HG03521 (cell line): ENCODE measurements around the gene OMG.
"Not testable (repeated sequence)": the region's sequence is repeated elsewhere in the genome, so short reads cannot be mapped to it uniquely, and the experiment has no call there.

Experiments
- ATAC-seq: cut with Tn5 transposase; IDR thresholded peaks from one replicate; pipeline ENCODE4 v1.9.1; 2021; ENCODE audit warnings: mild to moderate bottlenecking, moderate library complexity; ENCODE audit not compliant: unreplicated experiment

Gene OMG, protein sequence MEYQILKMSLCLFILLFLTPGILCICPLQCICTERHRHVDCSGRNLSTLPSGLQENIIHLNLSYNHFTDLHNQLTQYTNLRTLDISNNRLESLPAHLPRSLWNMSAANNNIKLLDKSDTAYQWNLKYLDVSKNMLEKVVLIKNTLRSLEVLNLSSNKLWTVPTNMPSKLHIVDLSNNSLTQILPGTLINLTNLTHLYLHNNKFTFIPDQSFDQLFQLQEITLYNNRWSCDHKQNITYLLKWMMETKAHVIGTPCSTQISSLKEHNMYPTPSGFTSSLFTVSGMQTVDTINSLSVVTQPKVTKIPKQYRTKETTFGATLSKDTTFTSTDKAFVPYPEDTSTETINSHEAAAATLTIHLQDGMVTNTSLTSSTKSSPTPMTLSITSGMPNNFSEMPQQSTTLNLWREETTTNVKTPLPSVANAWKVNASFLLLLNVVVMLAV

DNA sequence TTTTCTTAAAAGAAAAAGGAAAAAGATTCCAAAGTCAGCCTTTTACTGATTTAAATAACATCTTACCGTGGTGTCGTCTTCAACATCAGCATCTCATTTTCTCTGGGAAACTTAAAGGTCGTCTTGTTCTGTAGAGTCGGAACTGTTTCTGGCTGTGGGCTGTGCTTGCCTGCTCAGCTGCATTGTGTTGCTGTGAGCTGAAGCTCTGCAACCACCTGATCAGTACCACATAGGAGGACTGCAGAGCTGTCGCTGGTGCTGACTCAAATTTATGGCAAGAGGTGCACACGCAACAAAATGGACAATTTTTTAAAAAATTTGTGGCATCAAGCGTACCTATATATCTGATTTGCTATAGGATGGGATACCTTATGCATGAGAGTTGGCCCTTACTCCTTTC is at the start of gene OMG:
Gene OMG (minus strand): TSS at position 150 of the 400 bp plus-strand sequence. CDS start 908 bp downstream, outside the sequence.
- ATAC-seq, result no peak

DNA sequence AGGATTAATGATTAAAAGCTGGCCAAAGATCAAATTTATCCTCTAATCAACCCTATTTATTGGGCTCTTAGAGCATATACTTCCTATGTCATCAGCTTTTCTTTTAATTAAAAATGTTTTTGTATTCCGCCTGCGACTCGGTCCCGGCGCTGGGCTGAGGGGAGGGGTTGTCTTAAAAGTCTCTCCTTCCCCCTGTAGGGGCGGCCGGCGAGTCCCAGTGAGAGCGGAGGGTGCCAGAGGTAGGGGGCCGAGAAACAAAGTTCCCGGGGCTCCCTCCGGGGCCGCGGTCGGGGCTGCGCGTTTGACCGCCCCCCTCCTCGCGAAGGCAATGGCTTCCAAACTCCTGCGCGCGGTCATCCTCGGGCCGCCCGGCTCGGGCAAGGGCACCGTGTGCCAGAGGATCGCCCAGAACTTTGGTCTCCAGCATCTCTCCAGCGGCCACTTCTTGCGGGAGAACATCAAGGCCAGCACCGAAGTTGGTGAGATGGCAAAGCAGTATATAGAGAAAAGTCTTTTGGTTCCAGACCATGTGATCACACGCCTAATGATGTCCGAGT is 48.2 kb upstream of the OMG start:
- not testable (repeated sequence) for ATAC-seq

DNA sequence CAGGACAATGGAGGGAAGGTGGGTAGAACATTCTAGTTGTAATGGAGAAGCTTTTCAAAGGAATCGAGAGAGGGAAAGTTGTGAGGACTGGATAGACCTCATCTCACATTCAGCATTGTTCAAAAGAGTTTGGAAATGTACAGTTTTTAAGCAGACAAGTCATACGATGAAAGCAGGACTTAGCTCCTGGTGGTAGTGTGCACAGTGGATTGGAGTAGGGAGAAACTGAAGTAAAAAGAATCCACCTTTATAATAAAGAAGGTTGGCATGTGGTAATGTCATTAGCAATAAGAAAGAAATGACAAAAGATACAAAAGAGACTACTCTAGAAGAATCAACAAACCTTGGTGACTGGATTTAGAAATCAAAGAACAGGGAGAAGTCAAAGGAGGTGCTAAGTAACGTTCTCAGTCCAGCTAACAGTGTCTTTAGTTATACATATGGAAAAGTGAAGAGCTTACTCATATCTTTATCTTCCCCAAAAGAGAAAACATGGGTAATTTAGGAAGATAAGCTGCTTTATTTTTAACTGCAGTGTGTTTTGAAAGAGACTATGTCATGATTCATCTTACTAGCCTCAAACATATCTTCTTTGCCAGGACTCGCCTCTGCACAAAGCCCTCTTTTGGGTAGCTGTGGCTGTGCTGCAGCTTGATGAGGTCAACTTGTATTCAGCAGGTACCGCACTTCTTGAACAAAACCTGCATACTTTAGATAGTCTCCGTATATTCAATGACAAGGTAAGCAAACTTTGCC is 43.0 kb upstream of the OMG start:
- no peak for ATAC-seq

DNA sequence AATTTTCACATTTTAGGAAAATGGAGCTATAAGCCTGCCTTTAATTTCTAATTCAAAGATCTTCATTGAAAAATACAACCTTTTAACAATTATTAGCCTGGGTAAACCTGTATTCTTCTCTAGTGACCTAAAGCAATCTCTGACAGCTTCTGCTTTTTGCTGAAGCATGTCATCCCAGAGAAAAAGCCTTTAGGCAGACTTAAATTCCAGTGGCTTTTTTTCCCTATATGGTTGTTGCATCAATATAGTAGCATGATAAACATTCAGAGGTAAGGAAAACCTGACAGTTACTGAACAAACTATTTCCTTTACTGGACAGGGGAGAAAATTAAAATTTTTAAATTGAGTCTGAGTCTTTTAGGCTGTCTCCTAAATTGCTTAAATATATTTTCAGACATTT is 32.2 kb upstream of the OMG start:
- no peak for ATAC-seq

DNA sequence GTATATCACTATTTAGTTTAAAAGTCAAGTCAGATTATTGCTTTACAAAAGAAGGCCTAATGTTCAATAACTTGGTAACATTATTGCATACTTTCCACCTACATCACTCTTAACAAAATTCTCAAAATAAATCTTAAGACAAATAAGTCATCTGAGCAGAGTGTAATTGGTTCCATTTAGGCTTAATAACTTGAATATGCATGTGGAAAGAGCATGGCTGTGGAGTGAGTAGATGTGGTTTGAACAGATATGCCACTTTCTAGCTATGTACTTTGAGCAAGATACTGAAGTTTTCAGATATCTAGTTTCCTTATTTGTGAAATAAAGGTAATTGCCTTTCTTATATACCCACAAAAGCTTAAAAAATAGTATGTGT is 31.1 kb upstream of the OMG start:
- ATAC-seq, result no peak

DNA sequence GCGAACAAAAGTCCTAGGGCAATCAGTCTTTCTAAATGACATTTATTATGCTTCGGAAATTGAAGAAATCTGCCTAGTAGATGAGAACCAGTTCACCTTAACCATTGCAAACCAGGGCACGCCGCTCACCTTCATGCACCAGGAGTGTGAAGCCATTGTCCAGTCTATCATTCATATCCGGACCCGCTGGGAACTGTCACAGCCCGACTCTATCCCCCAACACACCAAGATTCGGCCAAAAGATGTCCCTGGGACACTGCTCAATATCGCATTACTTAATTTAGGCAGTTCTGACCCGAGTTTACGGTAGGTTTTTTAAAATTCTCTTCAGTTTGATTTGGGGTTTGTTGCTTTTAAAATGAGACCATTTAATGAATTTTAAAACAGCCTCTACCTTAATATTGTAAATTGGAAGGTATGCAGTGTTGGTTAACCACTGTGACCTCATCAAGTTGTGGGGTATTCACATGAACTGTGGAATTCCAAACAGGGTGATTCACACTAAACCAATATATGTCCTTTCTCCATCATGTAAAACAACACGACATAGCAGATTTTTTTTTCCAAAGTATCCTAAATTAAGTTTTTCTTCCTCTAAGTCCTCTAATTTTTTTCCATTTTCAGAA is 30.6 kb upstream of the OMG start:
- no peak for ATAC-seq

DNA sequence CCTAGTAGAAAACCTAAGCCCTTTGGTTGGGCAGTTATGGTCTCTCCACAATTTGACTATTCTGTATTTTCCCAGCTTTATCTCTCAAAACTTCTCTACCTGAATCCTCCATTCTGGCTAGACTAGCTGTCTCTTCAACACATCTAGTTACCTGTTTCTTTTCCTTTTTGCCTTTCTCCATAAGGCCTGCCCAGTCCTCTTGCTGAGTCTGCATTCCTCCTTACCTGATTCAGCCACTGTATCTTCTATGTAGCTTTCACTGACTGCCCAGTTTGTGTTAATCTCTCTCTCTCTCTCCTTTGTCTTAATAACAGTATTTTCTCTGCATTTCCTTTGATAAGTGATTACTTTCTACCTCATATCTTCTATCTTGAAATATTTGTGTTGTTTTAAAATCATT is 26.5 kb upstream of the OMG start:
- no peak for ATAC-seq

DNA sequence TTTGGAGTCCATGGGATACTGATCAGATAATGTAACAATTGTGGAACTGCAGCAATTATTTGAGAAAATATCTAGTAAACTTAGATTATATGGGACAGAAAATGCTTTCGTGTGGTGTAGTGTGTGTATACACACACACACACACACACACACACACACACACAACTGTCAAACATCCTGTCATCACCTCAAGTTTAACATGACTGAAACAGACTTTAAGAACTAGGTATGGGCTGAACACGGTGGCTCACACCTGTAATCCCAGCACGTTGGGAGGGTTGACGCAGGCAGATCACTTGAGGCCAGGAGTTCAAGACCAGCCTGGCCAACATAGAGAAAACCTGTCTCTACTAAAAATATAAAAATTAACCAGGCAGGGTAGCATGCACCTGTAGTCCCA is 24.9 kb upstream of the OMG start:
- ATAC-seq, result no peak

DNA sequence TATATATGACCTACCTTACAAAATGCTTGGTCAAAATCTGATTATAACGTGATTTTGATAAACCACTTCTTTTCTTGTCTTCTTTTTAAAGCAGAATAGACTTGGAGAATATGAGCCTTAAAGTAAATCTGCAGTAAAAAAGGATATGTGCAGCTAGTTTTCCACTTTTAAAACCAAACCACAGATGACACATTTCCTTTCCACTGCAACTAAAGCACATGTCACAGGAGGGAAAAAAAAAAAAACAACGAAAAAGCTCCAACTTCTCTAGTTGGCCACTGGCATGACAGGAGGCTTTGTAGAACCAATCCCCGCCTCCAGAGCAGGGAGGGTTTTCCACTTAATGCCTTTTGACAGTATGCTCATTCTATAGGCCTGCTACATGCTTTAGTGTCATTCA is 24.4 kb upstream of the OMG start, which contains the start of gene EVI2A:
Gene EVI2A (minus strand): TSS at position 142 of the 400 bp plus-strand sequence. CDS start 2,609 bp downstream, outside the sequence.
- peak; percentile 29 for ATAC-seq

DNA sequence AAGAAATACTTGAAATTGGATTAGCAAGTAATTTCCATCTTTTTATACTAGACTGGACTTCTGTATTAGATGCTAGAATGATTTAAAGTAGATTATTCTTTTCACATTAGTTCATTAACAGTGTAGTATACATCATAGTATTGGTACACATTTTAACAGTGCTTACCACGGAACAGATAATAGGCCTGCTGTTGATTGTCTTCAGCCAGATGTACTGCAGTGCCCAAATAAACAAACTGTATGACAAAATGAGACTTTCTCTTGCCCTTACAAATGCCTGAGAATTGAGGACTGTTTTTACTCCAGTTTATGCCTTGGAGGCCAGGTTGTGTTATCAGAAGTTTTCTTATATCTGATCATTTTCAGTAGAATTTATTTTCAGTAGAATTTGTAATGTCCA is 23.8 kb upstream of the OMG start:
- no peak for ATAC-seq

DNA sequence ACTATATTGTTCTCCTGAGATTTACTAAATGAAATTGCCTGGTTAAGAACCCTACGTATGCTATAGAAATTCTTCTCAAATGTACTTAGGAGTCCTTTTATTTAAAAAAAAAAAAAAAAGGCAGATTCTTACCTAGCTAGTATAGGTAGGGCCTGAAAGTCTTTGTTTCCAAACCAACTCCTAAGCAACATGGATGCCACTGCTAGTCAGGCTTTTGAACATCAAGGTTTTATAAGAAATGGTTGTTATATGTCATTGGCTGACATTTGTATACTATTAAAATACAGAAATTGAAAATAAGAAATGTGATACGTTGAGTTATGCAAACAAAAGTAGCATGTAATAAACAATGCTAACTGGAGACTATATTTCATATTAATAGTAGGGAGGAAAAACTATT is 23.2 kb upstream of the OMG start:
- no peak for ATAC-seq

DNA sequence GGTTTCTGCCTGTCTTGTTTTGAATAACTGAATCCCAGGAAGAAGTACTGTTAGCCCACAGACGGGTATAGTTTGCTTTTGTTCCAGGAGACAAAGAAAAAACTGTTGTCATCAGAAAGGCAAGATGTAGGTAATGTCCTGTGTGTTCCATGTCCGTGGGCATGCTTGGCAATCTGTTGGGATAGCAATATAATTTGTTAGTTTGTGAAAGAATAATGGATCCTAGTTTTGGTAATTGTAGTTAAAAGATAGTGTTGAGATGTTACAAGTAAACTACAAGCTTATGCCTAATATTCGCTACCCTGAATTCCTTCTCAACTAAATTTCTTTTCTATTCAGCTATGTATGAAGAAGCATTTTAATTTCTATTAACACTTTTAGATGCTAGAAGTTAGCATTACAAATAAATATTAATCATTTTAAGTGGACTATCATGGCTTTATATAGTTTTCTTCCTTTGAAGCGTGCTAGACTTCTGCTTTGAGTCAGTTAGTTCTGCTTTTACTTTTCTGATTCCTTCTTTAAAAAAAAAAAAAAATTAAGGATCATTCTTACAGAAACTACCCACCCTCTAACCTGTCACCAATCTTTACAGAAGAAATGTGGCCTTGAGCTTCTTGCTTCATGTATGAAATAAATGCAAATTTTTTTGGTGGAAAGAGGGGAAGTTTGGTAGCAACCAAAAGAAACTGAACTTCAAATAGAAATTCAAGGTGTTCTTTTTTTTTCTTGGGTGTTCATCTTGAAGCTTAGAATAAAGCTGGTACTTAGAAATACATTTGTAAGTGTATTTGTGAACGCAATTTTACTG is 22.0 kb upstream of the OMG start:
- no peak for ATAC-seq

DNA sequence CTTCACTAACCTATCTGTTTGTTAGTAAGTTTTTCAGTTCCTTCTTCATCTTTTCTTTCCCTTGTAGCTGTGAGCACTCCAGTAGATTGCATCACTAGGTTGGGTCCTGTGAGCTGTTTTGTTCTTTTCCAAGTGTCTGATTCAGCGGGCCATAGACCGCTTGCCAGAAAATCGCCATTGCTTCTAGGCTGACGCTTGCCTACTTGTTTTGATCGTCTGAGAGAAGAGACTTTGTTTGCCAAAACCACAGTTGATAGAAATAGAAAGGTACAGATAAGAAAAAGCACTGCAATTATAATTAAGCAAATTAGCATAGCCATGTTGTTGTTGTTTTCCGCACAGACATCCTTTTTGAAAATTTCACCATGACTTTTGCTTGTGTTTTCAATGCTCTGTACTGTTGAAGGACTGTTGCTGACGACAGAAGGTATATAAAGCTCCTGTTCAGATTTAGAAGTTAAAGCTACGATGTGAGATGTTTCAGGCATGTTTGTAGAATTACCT is 21.3 kb upstream of the OMG start:
- no peak for ATAC-seq

DNA sequence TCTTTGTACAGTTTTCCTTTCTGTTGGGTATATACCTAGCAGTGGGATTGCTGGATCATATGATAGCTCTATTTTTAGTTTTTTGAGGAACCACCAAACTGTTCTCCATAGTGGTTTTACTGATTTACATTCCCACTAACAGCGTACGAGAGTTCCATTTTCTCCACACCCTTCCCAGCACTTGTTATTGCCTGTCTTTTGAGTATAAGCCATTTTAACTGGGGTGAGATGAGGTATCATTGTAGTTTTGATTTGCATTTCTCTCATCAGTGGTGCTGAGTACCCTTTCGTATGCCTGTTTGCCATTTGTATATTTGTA is 17.7 kb upstream of the OMG start:
- no peak for ATAC-seq

DNA sequence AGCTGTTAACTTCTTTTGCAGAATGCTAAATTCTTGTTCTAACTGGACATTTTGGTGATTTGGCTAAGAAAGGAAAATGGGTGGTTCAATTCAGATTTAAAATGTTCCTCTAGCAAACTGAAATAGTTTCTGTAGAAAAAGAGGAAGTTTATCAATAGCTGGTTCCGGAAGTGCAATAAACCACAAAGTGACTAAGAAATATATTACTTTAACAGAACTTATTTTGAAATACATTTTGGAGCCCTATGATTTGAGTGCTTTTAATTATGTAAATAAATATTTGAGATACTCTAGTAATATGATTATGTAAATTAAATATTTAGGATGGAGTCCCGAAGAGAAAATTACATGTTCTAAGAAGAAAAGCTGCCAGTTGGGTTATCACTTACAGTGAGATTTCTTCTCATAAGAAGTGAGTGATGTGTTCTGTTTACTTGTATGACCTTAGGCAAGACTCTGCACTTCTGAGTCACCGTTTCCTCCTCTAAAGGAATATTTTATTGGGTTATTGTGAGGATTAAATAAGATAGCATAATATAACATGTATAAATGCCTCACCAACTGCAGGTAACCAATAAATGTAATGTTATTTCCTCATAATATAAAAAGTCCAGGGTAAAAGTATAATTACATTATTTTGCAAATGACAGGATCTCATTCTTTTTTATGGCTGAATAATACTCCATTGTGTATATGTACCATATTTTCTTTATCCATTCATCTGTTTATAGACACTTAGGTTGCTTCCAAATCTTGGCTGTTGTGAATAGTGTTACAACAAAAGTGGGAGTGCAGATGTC is 17.1 kb upstream of the OMG start, which contains the start of gene EVI2B:
Gene EVI2B (minus strand): TSS at position 73 of the 800 bp plus-strand sequence. CDS start 8,445 bp downstream, outside the sequence.
- ATAC-seq, result no peak

DNA sequence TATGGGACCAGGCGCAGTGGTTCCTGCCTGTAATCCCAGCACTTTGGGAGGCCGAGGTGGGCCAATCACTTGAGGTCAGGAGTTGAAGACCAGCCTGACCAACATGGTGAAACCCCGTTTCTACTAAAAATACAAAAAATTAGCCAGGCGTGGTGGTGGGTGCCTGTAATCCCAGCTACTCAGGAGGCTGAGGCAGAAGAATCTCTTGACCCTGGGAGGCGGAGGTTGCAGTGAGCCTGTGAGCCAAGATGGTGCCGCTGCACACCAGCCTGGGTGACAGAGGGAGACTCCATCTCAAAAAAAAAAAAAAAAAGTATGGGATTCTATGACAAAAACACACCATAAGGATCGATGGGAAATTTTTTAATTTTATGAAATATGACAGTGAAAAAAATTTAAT is 15.2 kb upstream of the OMG start:
- ATAC-seq, result not testable (repeated sequence)

DNA sequence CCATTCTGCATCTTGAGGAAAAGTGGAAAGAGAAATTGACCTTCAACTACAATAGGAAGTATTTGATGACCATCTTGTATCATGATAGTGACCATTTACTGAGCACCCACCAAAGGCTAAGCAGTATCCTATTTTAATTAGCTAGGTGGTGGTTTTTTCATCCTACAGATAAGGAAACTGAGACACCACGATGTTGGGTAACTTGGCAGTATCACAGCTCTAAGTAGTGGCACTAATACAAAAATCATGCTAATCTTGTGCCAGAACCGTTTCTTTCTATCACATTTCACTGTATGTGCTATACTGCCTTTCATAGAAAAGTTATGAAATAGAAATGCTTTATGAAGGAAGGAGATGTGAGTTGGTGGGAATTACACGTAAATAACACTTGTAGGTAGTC is 14.5 kb upstream of the OMG start:
- ATAC-seq, result no peak

DNA sequence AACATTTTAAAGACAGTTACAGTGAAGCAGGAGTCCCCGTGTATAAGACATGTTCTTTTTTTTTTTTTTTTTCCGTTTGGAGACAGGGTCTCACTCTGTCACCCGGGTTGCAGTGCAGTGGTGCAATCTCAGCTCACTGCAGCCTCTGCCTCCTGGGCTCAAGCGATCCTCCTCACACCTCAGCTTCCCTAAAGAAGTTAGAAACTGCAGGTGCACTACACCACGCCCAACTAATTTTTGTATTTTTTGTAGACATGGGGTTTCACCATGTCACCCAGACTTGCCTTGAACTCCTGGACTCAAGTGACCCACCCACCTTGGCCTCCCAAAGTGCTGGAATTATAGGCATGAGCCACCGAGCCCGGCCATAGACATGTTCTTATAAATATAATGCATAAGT is 13.8 kb upstream of the OMG start:
- ATAC-seq, result no peak

DNA sequence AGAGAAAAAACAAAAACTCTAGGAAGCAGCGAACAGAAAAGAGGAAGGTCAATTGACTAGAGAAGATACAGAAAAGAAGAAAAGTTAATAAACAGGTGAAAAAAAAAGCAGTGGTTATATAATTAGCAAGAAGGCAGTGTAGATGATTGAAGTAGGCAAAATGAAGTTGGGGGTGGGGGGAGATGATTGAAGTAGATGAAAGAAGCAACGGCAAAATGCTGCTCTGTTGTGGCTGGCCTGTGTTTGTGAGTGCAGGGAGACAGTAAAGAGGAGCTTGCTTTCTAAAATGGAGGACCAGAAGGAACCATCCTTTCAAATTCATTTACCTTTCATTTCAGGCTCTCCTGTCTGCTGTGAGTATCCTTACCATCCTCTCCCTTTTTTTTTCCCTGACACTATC is 13.2 kb upstream of the OMG start:
- no peak for ATAC-seq

DNA sequence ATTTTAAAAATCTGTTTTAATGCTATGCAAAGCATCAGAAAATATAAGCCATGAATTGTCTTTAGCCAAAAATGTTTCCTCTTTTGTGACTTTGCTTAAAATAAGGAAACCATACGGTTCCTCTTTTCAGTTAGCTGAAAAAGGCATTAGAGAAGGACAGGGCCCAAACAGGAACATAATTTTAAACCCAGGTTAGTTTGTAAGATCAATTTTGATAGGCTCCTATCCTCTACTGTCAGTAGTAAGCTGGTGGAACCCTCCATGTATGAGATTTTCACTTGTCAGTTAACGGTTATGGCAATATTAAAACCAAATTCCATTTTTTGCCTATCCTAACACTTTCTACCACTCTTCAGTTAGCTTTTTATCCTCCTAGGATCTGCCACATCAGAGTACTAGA is 12.5 kb upstream of the OMG start:
- ATAC-seq, result no peak
